ENCODE data around the gene MROH2A.

- TF ChIP-seq CTCF (IDR thresholded peaks at IDR 0.05), result no peak
- no peak for TF ChIP-seq POLR2A (IDR thresholded peaks at IDR 0.05)
These were observed 73.0 kb downstream of the MROH2A start for GRCh38 chr2:233851169-233851568.
